Measurements from ENCODE around the gene DEF6.

- TF ChIP-seq, protein P1, sequence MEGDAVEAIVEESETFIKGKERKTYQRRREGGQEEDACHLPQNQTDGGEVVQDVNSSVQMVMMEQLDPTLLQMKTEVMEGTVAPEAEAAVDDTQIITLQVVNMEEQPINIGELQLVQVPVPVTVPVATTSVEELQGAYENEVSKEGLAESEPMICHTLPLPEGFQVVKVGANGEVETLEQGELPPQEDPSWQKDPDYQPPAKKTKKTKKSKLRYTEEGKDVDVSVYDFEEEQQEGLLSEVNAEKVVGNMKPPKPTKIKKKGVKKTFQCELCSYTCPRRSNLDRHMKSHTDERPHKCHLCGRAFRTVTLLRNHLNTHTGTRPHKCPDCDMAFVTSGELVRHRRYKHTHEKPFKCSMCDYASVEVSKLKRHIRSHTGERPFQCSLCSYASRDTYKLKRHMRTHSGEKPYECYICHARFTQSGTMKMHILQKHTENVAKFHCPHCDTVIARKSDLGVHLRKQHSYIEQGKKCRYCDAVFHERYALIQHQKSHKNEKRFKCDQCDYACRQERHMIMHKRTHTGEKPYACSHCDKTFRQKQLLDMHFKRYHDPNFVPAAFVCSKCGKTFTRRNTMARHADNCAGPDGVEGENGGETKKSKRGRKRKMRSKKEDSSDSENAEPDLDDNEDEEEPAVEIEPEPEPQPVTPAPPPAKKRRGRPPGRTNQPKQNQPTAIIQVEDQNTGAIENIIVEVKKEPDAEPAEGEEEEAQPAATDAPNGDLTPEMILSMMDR (conservative IDR thresholded peaks at IDR 0.05; ENCODE audit: low read depth, low read length) = no peak
- TF ChIP-seq EZH2 (IDR thresholded peaks at IDR 0.05; ENCODE audit: low read length, unreplicated experiment) = no peak
- no peak for TF ChIP-seq EZH2phosphoT487 (IDR thresholded peaks at IDR 0.05; ENCODE audit: borderline replicate concordance, low read length)
Measured at GRCh38 chr6:35370785-35371493, 73.3 kb downstream of the DEF6 start.

Data from PC-3 (cell line).